ENCODE measurements around the gene DOC2B.
"Not testable (repeated sequence)": the region's sequence is repeated elsewhere in the genome, so short reads cannot be mapped to it uniquely, and the experiment has no call there.

The DOC2B gene

DNA sequence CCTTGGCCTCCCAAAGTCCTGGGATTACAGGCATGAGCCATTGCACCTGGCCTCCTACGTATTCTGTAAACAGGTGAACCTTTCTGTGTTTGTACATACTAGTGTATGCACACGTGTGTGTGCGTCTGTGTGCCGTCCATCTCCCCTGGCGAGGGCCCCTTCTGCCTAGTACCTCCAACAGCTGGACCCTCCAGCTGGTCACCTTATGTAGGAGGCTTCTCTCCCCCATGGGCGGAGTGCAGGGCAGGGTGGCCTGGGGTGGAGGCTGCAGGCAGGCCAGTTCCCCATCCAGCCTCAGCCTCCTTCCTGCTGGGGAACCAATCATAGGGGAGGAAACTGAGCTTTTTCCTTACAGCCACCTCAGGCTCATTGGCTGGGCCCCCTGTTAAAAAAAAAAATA lies 24.4 kb upstream of the DOC2B start:
- no peaks in the 10 kb centered on the region for H4K20me1 ChIP-seq (ENCODE audit: control insufficient read depth, insufficient read depth, low read depth, low read length)
- H3K9me2 ChIP-seq (replicated peaks; ENCODE audit: control insufficient read depth, low read length), result no peaks in the 10 kb centered on the region
- no peaks in the 10 kb centered on the region; the same call in 1 of the 2 replicates for H3K9me3 ChIP-seq (ENCODE audit: control insufficient read depth, insufficient read depth, low read length)
- H3K79me2 ChIP-seq (ENCODE audit: control insufficient read depth, low read length), result no peaks in the 10 kb centered on the region
- no peaks in the 10 kb centered on the region for H3F3A ChIP-seq (ENCODE audit: control insufficient read depth, insufficient read depth)
- no peak overlapping the region for H3K4me2 ChIP-seq (ENCODE audit: low read length)
- H3K4me1 ChIP-seq (ENCODE audit: control insufficient read depth, low read length), result no peaks in the 10 kb centered on the region
- no peak overlapping the region for H3K4me3 ChIP-seq (ENCODE audit: low read length)
- TF ChIP-seq EZH2phosphoT487 (IDR thresholded peaks at IDR 0.05; ENCODE audit: borderline replicate concordance, low read length), result no peak
- TF ChIP-seq, protein P1, sequence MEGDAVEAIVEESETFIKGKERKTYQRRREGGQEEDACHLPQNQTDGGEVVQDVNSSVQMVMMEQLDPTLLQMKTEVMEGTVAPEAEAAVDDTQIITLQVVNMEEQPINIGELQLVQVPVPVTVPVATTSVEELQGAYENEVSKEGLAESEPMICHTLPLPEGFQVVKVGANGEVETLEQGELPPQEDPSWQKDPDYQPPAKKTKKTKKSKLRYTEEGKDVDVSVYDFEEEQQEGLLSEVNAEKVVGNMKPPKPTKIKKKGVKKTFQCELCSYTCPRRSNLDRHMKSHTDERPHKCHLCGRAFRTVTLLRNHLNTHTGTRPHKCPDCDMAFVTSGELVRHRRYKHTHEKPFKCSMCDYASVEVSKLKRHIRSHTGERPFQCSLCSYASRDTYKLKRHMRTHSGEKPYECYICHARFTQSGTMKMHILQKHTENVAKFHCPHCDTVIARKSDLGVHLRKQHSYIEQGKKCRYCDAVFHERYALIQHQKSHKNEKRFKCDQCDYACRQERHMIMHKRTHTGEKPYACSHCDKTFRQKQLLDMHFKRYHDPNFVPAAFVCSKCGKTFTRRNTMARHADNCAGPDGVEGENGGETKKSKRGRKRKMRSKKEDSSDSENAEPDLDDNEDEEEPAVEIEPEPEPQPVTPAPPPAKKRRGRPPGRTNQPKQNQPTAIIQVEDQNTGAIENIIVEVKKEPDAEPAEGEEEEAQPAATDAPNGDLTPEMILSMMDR (IDR thresholded peaks at IDR 0.05; ENCODE audit: low read depth, low read length, poor library complexity, severe bottlenecking), result no peak
- no peaks in the 10 kb centered on the region for H3K36me3 ChIP-seq (ENCODE audit: control insufficient read depth, low read length)
- no peaks in the 10 kb centered on the region for H3K27me3 ChIP-seq (ENCODE audit: control insufficient read depth, low read length)
- H3K27ac ChIP-seq (ENCODE audit: low read depth, low read length), result no peak overlapping the region

DNA sequence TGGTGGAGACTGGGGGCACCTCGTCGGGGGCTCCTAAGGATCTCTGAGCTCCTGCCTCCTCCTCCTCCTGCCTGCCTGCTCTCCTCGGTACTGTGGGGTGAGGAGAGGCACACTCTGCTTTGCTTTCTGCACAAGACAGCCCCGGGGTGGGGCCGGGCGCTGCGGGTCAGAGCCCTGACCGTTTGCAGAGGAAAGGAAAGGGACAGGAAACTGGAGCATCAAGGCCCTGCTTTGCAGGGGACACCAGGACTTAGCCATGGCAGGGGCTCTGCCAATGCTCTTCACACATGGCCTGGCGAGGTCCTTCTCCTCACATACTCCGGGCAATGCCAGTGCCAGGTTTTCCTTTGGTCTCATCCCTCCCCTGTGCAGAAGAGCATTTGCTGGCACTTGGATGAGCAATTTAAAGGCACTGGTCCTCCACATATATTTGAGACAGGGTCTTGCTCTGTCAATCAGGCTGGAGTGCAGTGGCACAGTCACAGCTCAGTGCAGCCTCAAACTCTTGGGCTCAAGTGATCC lies 23.8 kb upstream of the DOC2B start:
- TF ChIP-seq EZH2phosphoT487 (IDR thresholded peaks at IDR 0.05; ENCODE audit: borderline replicate concordance, low read length), result no peak
- TF ChIP-seq, protein P1 (IDR thresholded peaks at IDR 0.05; ENCODE audit: low read depth, low read length, poor library complexity, severe bottlenecking), result no peak
- H3K4me3 ChIP-seq (ENCODE audit: low read length), result no peak overlapping the region
- H3K79me2 ChIP-seq (ENCODE audit: control insufficient read depth, low read length), result no peaks in the 10 kb centered on the region
- no peaks in the 10 kb centered on the region for H3K9me2 ChIP-seq (replicated peaks; ENCODE audit: control insufficient read depth, low read length)
- no peak overlapping the region for H3K27ac ChIP-seq (ENCODE audit: low read depth, low read length)
- H3K4me2 ChIP-seq (ENCODE audit: low read length), result no peak overlapping the region
- no peaks in the 10 kb centered on the region for H4K20me1 ChIP-seq (ENCODE audit: control insufficient read depth, insufficient read depth, low read depth, low read length)
- H3F3A ChIP-seq (ENCODE audit: control insufficient read depth, insufficient read depth), result no peaks in the 10 kb centered on the region
- H3K4me1 ChIP-seq (ENCODE audit: control insufficient read depth, low read length), result no peaks in the 10 kb centered on the region
- H3K9me3 ChIP-seq (ENCODE audit: control insufficient read depth, insufficient read depth, low read length), result no peaks in the 10 kb centered on the region; the same call in 1 of the 2 replicates
- H3K27me3 ChIP-seq (ENCODE audit: control insufficient read depth, low read length), result no peaks in the 10 kb centered on the region
- no peaks in the 10 kb centered on the region for H3K36me3 ChIP-seq (ENCODE audit: control insufficient read depth, low read length)

DNA sequence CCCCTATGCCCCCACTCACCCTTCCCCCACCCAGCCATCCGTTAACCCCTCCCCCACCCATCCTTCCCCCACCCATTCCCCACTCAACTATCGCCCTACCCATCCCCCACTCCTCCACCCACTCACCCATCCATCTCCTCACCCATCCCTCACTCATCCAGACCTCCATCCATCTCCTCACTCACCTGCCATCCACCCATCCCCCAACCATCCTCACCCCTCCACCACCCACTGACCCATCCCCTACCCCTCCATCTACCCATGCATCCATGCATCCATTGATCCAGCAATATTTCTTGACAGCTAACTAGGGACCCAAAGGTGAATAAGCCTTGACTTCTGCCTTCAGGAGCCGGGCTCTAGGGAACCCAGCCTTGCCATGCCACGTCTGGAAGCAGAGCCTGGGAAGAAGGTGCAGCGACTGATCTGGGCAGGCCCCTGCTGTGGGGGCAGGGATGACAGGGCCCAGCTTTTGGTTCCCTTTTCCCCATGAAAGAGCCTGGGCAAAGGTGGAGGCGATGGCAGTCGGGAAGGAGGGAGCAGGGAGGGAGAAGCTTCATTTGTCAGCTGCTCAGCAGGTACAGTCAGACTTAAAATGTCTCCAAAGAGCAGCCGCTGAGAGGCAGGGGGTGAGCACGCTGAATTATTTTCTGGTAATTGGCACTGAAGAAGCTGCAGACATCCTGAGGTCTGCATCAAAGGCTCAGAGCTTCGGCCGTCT lies 23.1 kb upstream of the DOC2B start:
- no peaks in the 10 kb centered on the region for H3K36me3 ChIP-seq (ENCODE audit: control insufficient read depth, low read length)
- no peaks in the 10 kb centered on the region for H3K27me3 ChIP-seq (ENCODE audit: control insufficient read depth, low read length)
- H3K4me1 ChIP-seq (ENCODE audit: control insufficient read depth, low read length), result no peaks in the 10 kb centered on the region
- no peaks in the 10 kb centered on the region for H3K79me2 ChIP-seq (ENCODE audit: control insufficient read depth, low read length)
- H3K9me2 ChIP-seq (replicated peaks; ENCODE audit: control insufficient read depth, low read length), result no peaks in the 10 kb centered on the region
- no peak for TF ChIP-seq EZH2phosphoT487 (IDR thresholded peaks at IDR 0.05; ENCODE audit: borderline replicate concordance, low read length)
- H3K4me2 ChIP-seq (ENCODE audit: low read length), result no peak overlapping the region
- no peaks in the 10 kb centered on the region for H3F3A ChIP-seq (ENCODE audit: control insufficient read depth, insufficient read depth)
- H4K20me1 ChIP-seq (ENCODE audit: control insufficient read depth, insufficient read depth, low read depth, low read length), result no peaks in the 10 kb centered on the region
- no peak overlapping the region for H3K4me3 ChIP-seq (ENCODE audit: low read length)
- no peak overlapping the region for H3K27ac ChIP-seq (ENCODE audit: low read depth, low read length)
- H3K9me3 ChIP-seq (ENCODE audit: control insufficient read depth, insufficient read depth, low read length), result no peaks in the 10 kb centered on the region; the same call in 1 of the 2 replicates

DNA sequence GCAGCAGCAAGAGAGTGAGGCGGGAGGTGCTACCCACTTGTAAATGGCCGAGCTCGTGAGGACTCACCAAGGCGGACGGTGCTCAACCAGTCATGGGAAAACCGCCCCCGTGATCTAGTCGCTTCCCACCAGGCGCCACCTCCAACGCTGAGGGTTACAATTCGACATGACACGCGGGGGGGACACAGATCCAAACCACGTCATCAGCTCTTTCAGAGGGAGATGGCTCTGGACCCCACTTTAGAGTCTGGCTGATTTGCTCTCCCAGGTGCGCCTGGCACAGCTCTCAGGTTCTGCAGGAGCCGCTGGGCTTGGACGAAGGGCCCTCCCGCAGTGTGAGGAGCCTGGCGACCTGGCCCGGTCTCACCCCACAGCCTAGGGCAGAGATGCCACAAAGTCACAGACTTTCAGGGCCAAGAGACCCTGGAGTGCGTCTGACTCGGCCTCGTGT lies 21.1 kb upstream of the DOC2B start:
- H3K27ac ChIP-seq (ENCODE audit: low read depth, low read length), result no peak overlapping the region
- H3K9me2 ChIP-seq (replicated peaks; ENCODE audit: control insufficient read depth, low read length), result no peaks in the 10 kb centered on the region
- no peak overlapping the region for H3K4me2 ChIP-seq (ENCODE audit: low read length)
- H3K79me2 ChIP-seq (ENCODE audit: control insufficient read depth, low read length), result no peaks in the 10 kb centered on the region
- no peaks in the 10 kb centered on the region for H3K36me3 ChIP-seq (ENCODE audit: control insufficient read depth, low read length)
- no peaks in the 10 kb centered on the region for H3F3A ChIP-seq (ENCODE audit: control insufficient read depth, insufficient read depth)
- H4K20me1 ChIP-seq (ENCODE audit: control insufficient read depth, insufficient read depth, low read depth, low read length), result no peaks in the 10 kb centered on the region
- H3K4me3 ChIP-seq (ENCODE audit: low read length), result no peak overlapping the region
- no peaks in the 10 kb centered on the region for H3K4me1 ChIP-seq (ENCODE audit: control insufficient read depth, low read length)
- peaks cover 7% of the 10 kb centered on the region for H3K27me3 ChIP-seq (ENCODE audit: control insufficient read depth, low read length)
- TF ChIP-seq, protein P1 (IDR thresholded peaks at IDR 0.05; ENCODE audit: low read depth, low read length, poor library complexity, severe bottlenecking), result no peak
- no peak for TF ChIP-seq EZH2phosphoT487 (IDR thresholded peaks at IDR 0.05; ENCODE audit: borderline replicate concordance, low read length)
- no peaks in the 10 kb centered on the region; the same call in 1 of the 2 replicates for H3K9me3 ChIP-seq (ENCODE audit: control insufficient read depth, insufficient read depth, low read length)

DNA sequence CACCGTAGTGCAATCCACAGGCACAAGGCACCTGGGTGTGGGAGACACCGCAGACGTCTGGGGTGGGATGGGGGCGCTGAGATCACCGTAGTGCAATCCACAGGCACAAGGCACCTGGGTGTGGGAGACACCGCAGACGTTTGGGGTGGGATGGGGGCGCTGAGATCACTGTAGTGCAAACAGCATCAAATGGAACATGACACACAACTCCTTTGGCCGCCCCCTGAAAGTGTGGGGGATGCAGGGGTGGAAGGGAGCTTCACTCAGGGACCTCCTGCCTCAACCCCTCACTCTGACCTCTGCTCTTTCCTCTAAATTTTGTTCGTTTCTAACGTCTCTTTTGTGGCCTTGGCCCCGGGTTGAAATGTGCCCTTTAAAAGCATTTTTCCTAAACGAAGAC lies 20.3 kb upstream of the DOC2B start:
- not testable (repeated sequence) for H3K9me3 ChIP-seq (ENCODE audit: control insufficient read depth, insufficient read depth, low read length); H3K4me3 ChIP-seq (ENCODE audit: low read length); H4K20me1 ChIP-seq (ENCODE audit: control insufficient read depth, insufficient read depth, low read depth, low read length); H3K36me3 ChIP-seq (ENCODE audit: control insufficient read depth, low read length); H3K9me2 ChIP-seq (replicated peaks; ENCODE audit: control insufficient read depth, low read length); H3F3A ChIP-seq (ENCODE audit: control insufficient read depth, insufficient read depth); H3K79me2 ChIP-seq (ENCODE audit: control insufficient read depth, low read length); H3K27ac ChIP-seq (ENCODE audit: low read depth, low read length); H3K4me2 ChIP-seq (ENCODE audit: low read length); H3K27me3 ChIP-seq (ENCODE audit: control insufficient read depth, low read length); H3K4me1 ChIP-seq (ENCODE audit: control insufficient read depth, low read length)

All from DOHH2 (cell line).